Activated CD4-positive, alpha-beta T cell treated with anti-CD3 and anti-CD28 coated beads, Interleukin-2, amount 50 U/mL, for 4 hours (primary cell): ENCODE measurements around the gene FAM186B.

Source experiments
- DNase-seq, 2 experiments: peaks; one replicate each; pipeline ENCODE4 v3.0.0-alpha.2; 2020

Gene FAM186B

DNA sequence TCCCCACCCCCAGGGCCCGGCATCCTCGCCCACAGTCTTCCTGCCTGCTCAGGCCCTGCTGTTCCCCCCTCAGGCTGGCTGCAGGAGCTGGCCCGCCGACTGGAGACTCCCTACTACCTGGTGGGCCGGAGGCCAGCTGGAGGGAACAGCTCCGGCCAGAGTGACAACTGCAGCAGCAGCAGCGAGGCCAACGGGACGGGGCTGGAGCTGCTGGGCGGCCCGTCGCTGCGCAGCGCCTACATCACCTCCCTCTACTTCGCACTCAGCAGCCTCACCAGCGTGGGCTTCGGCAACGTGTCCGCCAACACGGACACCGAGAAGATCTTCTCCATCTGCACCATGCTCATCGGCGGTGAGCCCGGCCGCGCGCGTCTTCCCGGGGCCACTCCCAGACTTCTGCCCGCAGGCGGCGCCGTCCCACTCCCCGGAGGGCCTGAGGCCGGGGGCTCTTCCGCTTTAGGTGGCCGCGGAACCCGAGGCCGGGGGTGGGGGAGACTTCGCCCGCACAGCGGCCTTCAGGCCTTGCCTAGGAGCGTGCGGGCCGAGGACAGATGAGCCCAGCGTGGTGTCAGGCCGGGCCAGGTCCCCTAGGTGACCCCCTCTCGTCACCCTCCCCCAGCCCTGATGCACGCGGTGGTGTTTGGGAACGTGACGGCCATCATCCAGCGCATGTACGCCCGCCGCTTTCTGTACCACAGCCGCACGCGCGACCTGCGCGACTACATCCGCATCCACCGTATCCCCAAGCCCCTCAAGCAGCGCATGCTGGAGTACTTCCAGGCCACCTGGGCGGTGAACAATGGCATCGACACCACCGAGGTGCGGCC, 56.4 kb downstream of the FAM186B start:
- peak in 1 of 2 experiments; percentile 15 for DNase-seq

DNA sequence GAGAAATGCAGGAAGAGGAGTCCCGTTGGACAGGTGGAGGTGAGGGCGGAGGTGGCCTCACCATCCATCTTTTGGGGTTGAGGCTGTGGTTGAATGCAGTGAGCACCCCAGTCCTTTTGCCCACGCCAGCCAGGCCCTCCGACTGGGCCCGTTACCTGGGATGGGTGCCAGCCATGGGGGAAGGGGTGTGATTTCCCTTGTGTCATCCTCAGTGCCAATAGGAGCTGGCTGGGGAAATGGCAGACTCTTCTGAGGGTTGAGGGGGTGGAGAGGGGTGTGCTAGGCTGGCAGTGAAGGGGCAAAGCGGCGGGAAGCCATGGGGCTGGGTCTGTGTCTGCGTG, 57.0 kb downstream of the FAM186B start:
- DNase-seq = no peak

DNA sequence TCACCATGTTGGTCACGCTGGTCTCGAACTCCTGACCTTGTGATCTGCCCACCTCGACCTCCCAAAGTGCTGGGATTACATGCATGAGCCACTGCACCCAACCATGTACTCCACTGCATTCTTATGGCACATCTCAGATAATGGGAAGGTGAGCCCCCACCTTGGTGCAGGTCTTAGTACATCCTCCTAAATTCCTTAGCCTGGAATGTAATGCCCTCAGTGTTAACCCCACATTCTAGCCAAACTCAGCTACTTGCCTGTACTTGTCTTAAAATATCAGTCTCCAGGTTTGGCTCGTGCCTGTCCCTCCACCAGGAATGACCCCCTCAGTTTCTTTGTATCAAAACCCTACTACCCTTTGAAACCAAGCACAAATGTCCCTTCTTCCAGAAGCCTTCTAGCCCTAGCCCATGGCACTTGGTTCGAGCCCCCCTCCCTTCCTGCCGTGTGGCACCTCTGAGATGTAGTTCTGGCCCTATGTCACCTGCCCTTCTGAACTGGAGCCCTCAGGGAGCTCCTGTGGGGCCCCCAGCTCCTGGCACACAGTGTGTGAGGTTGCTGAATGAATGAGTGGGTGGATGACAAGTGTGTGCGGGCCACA, 58.2 kb downstream of the FAM186B start:
- DNase-seq = no peak

DNA sequence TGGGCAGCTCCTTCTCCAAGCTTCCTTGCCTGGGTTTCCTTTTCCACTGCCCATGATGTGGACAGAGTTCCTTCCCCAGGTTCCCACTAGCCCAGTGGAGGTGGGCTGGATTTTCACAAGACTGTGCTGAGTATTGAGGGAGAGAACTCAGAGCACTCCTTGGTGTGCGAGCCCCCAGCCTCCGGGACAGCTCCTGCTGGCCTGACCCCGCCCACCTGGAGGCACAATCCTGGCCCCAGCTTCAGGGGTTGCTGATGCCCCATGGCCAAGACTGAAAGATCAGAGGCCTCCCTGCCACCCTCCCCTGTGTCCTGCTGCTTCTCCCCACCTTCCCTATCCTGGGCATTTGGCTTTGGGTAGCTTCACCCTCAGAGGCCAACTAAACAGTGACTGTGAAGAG, 59.0 kb downstream of the FAM186B start:
- no peak for DNase-seq

DNA sequence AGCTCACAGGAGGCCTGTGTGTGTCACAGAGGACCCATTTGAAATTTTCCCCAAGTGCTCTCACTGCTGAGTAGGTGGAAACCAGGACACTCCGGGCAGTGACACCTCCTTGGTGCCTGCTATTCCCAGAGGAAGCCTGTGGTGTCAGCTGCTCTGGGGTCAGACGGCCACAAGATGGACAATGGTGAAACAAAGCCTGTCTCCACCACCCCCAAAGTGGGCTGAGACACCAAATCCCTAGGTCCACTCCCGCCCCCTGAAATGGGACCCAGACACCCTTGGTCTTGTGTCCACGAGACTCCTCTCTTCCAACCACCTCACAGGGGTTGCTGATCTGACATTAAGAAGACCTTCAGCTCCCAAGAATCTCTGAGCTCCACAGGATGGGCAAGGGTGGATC, 59.6 kb downstream of the FAM186B start:
- DNase-seq = no peak

DNA sequence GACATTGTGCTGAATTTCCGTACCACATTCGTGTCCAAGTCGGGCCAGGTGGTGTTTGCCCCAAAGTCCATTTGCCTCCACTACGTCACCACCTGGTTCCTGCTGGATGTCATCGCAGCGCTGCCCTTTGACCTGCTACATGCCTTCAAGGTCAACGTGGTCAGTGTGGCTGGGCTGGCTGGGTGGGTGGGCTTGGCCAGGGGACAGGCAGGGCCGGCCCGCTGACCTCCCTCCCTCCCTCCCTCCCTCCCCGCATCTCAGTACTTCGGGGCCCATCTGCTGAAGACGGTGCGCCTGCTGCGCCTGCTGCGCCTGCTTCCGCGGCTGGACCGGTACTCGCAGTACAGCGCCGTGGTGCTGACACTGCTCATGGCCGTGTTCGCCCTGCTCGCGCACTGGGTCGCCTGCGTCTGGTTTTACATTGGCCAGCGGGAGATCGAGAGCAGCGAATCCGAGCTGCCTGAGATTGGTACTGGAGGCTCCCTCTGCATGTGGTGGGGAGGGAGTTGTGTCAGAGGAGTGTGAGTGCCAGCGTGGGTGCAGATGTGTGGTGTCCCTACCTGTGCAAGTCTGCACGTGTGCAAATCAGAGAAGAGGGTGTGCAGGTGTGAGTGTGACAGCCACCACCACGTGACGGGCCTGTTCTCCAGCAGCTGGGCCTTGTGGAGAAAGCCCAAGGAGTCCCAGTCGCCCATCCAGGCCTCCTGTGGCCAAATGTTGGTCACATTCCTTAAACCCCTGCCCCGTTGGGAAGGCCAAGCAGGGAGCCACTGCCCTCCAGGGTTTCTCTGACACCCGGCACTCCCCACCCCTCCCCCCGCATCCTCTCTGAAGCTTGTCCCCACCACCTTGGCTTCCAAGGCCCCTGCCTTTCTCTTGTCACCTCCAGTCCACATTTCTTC, 61.3 kb downstream of the FAM186B start:
- no peak for DNase-seq

DNA sequence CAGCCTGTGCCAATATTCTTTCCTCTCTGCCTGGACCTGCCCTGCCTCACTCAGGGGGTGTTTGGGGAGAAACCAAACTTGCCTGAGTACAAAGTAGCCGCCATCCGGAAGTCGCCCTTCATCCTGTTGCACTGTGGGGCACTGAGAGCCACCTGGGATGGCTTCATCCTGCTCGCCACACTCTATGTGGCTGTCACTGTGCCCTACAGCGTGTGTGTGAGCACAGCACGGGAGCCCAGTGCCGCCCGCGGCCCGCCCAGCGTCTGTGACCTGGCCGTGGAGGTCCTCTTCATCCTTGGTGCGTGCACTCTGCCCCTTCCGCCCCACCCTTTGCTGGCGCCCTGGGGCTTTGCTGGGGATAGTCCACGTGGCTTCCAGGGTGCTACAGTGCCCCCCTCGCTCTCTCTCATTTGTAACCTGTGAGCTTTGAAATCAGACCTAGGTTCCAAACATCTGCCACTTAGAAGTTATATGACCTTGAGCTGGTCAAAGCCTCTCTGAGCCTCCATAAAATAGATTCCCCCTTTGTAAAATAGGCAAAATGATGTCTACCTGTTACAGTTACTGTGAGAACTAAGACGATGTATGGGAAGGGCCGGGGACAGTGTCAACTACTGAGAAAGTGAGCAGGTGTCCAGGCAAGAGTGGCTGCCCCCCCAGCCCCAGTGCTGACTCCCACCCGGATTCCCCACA, 62.1 kb downstream of the FAM186B start:
- no peak for DNase-seq

DNA sequence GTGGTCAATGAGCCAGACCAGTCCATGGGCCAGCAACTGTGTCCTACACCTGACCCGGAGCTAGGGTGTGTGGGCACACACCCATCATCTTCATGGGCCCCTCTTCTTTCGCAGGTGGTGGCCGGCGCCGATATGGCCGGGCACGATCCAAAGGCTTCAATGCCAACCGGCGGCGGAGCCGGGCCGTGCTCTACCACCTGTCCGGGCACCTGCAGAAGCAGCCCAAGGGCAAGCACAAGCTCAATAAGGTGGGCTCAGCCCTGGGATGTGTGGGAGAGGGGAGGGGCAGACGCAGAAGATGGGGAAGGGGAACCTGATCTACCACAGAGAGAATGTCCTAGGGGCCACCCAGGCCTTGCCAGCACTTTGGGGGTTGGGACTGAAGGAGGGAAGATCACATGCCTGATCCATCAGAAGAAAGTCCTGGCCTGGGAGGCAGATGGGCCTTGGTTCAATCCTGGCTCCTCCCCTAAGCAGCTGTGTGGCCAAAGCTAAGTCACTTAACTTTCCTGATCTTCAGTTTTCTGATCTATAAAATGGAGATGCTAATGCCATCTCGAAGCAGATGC, 62.8 kb downstream of the FAM186B start:
- DNase-seq = no peak

DNA sequence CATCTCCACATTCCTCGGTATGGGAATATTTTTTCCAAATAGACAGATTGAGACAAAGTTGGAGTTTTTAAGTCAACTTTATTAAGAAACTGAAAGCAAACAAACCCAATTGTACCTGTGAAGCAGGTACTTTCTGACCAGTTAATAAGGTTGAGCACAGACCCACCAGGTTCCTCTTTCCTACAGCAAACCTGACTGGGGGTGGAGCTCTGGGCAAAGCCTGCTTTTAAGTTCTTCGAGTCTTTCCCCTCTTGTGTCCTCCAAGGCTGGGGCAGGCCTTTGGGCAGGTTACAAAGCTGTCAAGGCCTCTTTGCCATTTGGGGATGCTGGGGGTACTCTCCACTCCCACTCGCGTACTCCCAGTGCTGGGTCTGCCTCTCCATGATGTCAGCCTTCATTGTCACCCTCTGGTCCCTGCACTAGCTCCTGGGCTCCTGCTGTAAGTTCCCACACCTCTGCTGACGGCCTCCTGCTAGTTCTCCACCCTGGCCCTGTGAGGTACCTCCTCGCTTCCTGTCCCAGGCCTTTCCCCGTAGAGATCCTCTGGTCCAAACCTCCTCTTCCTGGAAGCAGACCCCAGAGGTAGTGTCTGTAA, 63.4 kb downstream of the FAM186B start:
- DNase-seq = no peak

DNA sequence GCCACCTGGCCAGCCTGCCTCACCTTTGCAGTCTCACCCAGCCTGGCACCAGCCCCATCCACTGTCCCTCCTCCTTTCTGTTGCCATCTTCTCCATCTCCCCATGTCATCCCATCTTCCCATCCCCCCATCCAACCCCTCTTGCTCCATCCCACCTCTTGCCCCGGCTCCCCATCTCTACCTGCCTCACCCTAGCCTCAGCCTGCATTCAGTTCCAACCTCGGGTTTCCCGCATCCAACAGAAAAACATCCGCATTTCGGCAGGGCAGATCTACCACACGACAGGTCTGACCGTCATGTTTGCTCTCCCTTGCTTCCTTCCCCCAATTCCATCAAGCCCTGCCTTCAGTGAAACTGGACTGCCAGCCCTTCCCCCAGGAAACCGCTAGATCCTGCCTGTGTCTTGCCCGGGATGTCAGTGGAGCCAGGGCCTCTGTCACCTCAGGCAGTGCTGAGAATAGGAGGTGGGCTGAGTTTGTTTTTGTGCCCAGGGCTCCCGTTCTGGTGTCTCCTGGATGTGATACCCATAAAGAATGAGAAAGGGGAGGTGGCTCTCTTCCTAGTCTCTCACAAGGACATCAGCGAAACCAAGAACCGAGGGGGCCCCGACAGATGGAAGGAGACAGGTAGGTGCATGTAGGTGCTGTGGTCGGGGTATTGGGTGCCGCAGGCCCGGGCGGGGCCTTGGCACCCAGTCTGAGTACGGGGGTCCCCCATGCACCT, 64.1 kb downstream of the FAM186B start:
- DNase-seq = no peak

DNA sequence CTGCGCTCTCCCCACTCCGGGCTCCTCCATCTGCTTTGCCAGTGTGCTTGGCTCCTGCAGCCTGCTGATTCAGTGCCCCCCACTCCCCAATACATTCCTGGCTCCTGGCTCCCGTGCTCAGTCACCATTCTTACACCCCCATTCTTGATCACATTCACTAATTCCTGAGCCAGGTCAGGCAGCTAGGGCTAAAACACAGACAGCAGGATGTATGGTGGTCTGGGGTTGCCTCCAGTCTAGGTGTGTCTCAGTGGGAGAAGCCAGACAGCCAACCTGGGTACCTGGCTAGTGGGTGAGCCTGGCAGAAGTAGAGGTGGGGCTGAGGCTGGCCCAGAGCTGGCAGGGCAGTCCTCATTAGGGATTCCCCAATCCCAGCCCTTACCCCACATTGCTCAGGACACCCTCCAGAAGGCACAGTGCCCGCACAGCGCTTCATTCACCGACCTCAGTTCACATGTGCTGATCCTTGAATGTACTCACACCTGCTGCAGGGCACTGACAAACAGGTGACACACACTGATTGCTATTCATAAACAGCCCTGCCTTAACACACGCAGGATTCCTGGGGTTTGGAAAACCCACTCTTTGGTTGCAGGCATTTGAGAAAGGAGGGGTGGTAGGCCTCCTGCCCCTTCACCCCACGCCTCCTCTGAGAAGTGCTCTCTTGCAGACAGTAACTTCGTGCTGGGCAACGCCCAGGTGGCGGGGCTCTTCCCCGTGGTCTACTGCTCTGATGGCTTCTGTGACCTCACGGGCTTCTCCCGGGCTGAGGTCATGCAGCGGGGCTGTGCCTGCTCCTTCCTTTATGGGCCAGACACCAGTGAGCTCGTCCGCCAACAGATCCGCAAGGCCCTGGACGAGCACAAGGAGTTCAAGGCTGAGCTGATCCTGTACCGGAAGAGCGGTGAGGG, 65.0 kb downstream of the FAM186B start:
- no peak for DNase-seq

DNA sequence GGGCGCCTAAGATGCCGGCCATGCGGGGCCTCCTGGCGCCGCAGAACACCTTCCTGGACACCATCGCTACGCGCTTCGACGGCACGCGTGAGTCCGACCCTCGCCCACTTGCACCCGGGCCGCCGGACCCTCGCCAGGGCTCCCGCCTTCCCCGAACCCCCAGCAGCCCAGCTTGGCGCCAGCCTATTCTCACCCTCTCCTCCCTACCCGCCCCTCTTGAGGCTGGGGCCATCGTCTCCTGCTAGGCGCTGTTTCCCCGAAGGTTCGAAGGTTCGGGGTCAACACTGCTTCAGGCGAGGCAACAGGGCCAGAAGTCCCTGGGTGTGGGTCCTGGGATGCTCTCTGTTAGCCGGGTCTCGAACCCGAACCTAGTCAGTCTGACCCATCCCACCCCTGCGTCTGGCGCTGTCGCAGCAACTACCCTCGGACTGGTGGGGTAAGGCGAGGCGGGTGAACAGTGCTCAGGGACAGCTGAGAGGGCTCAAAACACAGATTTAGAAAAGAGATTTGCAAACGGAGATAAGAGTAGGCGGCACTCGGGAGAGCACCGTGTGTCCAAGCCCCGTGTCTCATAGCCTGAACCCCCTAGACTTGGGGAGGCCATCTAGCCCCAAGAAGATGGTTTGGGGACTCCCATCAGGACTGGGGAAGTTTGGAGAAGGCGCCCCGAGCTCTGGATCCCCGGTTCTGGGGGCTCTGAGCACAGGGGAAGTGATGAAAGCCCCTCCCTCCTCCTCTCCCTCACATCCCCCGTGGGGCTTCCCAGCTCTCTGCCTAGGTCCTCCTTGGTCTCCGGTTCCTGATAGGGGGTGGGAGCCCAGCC, 65.8 kb downstream of the FAM186B start:
- DNase-seq = no peak

DNA sequence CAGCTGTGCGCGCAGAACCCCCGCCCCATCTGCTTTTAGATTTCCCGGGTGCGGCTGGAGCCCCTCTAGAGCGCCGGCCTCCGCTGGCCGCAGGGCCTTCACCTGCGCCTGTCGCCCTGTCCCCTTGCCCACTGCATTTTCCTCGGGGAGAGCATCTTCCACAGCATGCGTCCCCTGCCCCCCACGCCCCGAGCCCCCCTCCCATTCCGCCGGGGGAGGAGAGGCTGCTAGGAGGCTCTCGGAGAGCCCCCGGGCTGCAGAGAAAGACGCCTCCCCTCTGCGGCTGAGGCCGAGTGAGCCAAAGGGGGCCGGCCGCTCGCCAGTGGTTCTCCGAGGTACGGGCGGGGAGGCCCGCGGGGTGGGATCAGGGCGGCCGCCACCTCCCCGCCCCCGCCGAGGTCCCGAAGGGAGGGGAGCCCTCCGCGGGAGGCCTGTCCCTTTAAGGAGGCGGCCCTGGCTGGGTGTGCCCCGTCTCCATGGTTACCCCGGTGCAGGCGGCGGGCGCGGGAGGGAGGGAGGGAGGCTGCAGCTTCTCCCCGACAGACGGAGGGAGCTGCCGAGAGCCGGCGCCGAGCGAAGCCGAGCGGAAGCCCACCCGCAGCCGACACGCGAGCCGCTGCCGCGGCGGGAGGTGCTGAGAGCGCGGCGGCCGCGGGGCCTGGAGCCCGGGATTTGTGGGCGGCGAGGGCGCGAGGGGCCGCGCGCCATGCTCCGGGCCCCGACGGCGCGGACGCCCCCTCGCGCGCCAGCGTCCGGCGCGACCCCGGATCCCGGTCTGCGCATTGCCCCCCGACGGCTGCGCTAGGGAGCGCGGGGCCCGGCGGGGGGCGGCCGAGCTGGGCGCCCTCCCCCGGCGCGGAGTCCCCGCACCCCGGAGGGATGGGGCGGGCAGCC, 66.7 kb downstream of the FAM186B start, which contains the start of gene KCNH3:
TSS of gene KCNH3 (plus strand) at position 521 of the 894 bp plus-strand sequence. CDS start 387 bp downstream, outside the sequence.
- peak; percentile 84 to 86 for DNase-seq

DNA sequence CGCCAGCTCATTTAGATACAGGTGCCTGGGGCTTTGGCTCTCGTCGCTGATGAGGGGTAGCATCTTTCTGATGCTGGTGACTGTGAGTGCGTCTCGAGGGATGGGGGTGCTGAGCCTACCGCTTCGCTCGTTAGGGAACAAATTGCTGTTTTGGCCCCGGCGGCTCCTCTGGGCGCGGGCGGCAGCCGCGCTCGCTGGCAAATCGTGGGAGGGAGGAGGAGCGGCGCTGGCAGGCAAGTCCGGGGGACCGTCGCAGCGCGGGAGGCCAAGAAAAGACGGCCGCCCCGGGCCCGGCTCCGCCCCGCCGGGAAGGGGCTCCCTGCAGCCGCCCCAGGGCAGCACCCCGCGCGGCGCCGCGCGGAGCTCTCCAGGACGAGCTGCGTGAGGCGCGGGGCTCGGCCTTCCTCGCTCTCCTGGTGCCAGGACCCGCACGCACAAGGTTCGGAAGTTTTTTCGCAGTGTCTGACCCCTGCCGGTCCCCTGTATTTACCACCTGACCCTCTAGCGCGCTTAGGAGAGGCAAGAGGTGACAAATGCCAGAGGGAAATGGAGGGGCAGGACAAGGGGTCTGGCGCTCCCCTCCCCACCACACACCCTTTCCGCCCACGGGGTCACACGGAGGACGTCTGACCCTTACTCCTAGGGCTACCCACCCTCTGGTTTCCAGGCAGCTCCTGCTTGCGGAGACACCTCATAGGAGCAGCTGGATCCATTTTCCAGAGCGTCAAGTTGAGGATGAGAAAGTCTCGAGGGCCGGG, 67.5 kb downstream of the FAM186B start:
- DNase-seq = peak; percentile 35 to 38
